ENCODE results near the gene HOXC11. TPM values are rescaled to one million over a fixed set of nuclear protein-coding genes. Genes with fewer than 3 reads are reported as not detected.

The HOXC11 gene
- total and polyA plus RNA-seq, 4 donors = 0.38 to 4.1 TPM; not detected in 2

DNA sequence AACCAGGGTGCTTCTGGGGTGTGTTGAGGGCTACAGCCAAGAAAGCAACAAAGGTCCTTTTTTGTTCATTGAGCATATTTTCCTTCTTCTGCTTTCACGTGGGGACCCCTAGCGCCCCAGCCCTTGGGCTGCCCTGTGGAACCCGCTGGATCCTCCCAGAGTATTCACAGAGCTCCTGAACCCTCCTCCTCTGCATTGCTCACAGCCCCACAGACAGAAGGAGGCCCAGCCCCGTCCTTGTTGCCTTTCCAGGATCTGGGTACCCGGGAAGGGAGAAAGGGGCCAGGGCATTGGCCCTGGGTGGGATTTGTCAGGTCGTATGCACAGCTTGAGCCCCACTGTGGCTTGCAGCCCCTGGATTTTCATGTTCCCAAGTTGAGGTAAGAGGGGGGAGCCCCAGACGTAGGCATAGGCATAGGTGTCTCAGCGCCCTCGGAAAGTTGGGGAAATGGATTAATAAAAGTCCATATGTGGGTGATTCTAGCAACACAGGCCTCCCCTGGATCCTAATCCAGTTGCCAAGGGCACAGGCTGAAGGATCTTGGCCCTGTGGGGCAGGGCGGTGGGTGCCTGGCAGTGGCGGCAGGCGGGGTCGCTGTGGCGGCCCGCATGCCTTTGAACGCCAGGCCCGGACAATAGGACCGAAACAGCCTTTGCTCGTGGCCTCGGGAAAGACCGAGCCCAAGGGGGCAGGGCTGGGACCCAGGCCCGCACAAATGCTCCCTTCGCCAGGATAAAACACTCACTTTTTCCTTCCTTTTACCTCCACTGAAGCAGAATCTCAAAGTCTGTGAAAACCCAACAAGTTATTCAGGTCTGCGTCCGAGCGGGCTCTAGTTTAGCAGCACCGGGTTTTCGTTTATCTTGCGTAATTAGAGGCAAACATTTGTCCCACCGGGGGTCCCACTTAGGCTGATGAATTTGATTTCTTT, 9.0 kb downstream of the HOXC11 start:
- 54% methylated on average over 30 of the region's 30 CpGs for WGBS, 2 donors
- Histone ChIP-seq H3K4me3 (ENCODE audit: low read length in 2 of 2) (no peak overlapping the region), H3K27me3 (ENCODE audit: control insufficient read depth in 1 of 2, insufficient read depth in 2 of 2, low read length in 1 of 2) (peaks cover 0 to 3% of the 10 kb centered on the region in 2 donors), H3K9me3 (ENCODE audit: control insufficient read depth, low read length) (no peaks in the 10 kb centered on the region), H3K36me3 (ENCODE audit: control insufficient read depth in 1 of 2, insufficient read depth in 2 of 2, low read length in 1 of 2) (no peaks in the 10 kb centered on the region), H3K4me1 (ENCODE audit: control insufficient read depth in 1 of 2, insufficient read depth in 2 of 2, low read length in 2 of 2) (no peaks in the 10 kb centered on the region), H3K27ac (ENCODE audit: low read depth in 1 of 2, low read length in 2 of 2) (no peak overlapping the region)
- DNase-seq (no peak), ATAC-seq (ENCODE audit: low FRiP score) (no peak)
- intact Hi-C loops (cut with DNase I) = loop anchor here in 1 of 2 donors (5.0 kb wide), 1 partner anchor 220 kb away; no protein-coding TSS in a partner anchor

DNA sequence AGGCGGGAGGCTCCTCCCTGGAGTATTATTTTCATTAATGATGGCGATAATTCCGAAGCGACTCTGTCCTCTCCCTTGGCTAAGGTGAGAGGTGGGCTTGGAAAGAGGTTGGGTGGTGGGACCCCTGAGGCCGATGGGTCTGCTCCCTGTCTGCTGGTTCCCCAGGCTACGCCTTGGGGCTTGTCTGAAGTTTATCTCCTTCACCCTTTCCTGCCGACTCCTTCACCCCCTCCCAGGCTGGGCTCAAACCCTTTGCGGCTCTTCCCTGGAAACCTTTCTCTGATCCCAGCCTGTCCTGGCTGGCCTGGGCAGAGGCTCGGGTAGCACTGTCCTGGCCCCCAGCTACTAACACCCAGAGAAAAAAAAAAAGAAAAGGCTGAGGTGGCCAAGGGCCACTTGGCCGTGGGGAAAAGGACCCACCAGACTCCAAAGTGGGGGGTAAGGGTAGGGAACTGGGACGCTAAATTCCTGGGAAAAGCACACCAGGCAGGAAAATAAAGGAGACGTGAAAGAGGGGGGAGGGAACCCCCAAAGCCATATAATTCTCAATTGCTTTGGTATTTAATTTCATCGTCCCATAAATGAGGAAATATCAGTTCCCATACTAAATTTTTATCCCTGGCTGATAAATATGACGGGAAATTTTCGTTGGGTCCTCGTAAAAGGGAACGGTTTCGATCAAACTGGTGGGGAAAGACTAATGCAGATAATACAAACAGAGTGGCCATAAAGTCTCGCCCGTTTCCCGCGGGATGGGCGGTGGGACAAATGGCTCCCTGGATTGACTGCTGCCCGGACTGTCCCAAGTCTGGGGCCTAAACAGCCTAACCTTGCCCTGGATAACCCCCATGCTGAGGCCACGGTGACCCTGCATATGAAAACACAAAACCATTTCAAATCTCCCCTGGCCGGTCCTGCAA, 10.0 kb downstream of the HOXC11 start:
- WGBS, 2 donors = 23 to 25% methylated on average over 26 of the region's 26 CpGs
- ATAC-seq (ENCODE audit: low FRiP score) (no peak), DNase-seq (no peak)
- Histone ChIP-seq H3K4me1 (ENCODE audit: control insufficient read depth in 1 of 2, insufficient read depth in 2 of 2, low read length in 2 of 2) (no peaks in the 10 kb centered on the region), H3K36me3 (ENCODE audit: control insufficient read depth in 1 of 2, insufficient read depth in 2 of 2, low read length in 1 of 2) (no peaks in the 10 kb centered on the region), H3K9me3 (ENCODE audit: control insufficient read depth, low read length) (no peaks in the 10 kb centered on the region), H3K4me3 (ENCODE audit: low read length in 2 of 2) (no peak overlapping the region), H3K27me3 (ENCODE audit: control insufficient read depth in 1 of 2, insufficient read depth in 2 of 2, low read length in 1 of 2) (peaks cover 0 to 3% of the 10 kb centered on the region in 2 donors), H3K27ac (ENCODE audit: low read depth in 1 of 2, low read length in 2 of 2) (no peak overlapping the region)
- intact Hi-C loops (cut with DNase I) = loop anchor here in 1 of 2 donors (5.0 kb wide), 1 partner anchor 219 kb away; no protein-coding TSS in a partner anchor

GRCh38 chr12:53983568-53983949, 10.6 kb downstream of the HOXC11 start:
- no peaks in the 10 kb centered on the region for H3K4me1 ChIP-seq (ENCODE audit: control insufficient read depth in 1 of 2, insufficient read depth in 2 of 2, low read length in 2 of 2)
- DNase-seq = no peak
- peaks cover 0 to 3% of the 10 kb centered on the region in 2 donors for H3K27me3 ChIP-seq (ENCODE audit: control insufficient read depth in 1 of 2, insufficient read depth in 2 of 2, low read length in 1 of 2)
- intact Hi-C loops (cut with DNase I) = loop anchor here in 1 of 2 donors (5.0 kb wide), 1 partner anchor 219 kb away; no protein-coding TSS in a partner anchor
- H3K36me3 ChIP-seq (ENCODE audit: control insufficient read depth in 1 of 2, insufficient read depth in 2 of 2, low read length in 1 of 2) = no peaks in the 10 kb centered on the region
- no peak overlapping the region for H3K4me3 ChIP-seq (ENCODE audit: low read length in 2 of 2)
- 16 to 21% methylated on average over 17 of the region's 17 CpGs for WGBS, 2 donors
- no peak overlapping the region for H3K27ac ChIP-seq (ENCODE audit: low read depth in 1 of 2, low read length in 2 of 2)
- no peaks in the 10 kb centered on the region for H3K9me3 ChIP-seq (ENCODE audit: control insufficient read depth, low read length)
- no peak for ATAC-seq (ENCODE audit: low FRiP score)

DNA sequence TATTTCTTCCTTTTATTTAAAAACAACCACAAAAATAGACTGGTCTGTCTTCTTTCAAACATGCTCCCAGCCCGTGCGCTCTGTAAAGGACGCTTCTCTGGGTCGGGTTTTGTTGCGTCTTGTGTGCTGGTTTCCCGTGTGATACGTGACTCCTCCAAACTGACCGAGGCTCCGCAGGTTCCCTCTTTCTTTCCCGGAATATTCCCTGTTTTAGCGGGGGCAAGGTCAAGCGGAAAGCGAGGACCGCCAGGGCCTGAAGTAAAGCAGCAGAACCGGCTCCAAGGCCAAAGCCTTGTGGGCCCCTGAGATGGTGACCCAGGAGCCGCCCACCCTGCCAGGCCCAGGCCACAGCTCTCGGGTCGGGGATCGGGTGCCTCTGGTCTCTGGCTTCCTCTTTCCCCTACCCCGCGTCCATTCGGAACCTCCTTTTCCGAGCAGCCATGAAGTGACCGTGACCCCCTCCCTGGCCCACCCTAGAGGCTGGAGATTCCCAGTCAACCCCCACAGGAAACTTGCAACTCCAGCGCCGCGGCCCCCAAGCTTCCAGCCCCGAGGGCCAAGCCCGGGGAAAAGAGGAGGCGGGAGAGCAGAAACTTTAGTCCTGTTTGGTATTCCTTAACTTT, 11.1 kb downstream of the HOXC11 start:
- peak in 1 of 2 donors; percentile 73 for DNase-seq
- Histone ChIP-seq H3K4me1 (ENCODE audit: control insufficient read depth in 1 of 2, insufficient read depth in 2 of 2, low read length in 2 of 2) (no peaks in the 10 kb centered on the region), H3K36me3 (ENCODE audit: control insufficient read depth in 1 of 2, insufficient read depth in 2 of 2, low read length in 1 of 2) (no peaks in the 10 kb centered on the region), H3K4me3 (ENCODE audit: low read length in 2 of 2) (no peak overlapping the region), H3K27ac (ENCODE audit: low read depth in 1 of 2, low read length in 2 of 2) (no peak overlapping the region), H3K9me3 (ENCODE audit: control insufficient read depth, low read length) (no peaks in the 10 kb centered on the region), H3K27me3 (ENCODE audit: control insufficient read depth in 1 of 2, insufficient read depth in 2 of 2, low read length in 1 of 2) (peaks cover 0 to 3% of the 10 kb centered on the region in 2 donors)
- intact Hi-C loops (cut with DNase I) = loop anchor here in 1 of 2 donors (5.0 kb wide), 1 partner anchor 218 kb away; no protein-coding TSS in a partner anchor
- ATAC-seq (ENCODE audit: low FRiP score) = no peak
- WGBS, 2 donors = 19 to 21% methylated on average over 30 of the region's 30 CpGs

- H3K4me1 ChIP-seq (ENCODE audit: control insufficient read depth in 1 of 2, insufficient read depth in 2 of 2, low read length in 2 of 2) = no peaks in the 10 kb centered on the region
- H3K9me3 ChIP-seq (ENCODE audit: control insufficient read depth, low read length) = no peaks in the 10 kb centered on the region
- H3K27me3 ChIP-seq (ENCODE audit: control insufficient read depth in 1 of 2, insufficient read depth in 2 of 2, low read length in 1 of 2) = no peaks in the 10 kb centered on the region
- no peak within 1 kb of the TSS for H3K27ac ChIP-seq (ENCODE audit: low read depth in 1 of 2, low read length in 2 of 2)
- no peaks in the 10 kb centered on the region for H3K36me3 ChIP-seq (ENCODE audit: control insufficient read depth in 1 of 2, insufficient read depth in 2 of 2, low read length in 1 of 2)
- DNase-seq (peak; percentile 93 to 99), ATAC-seq (ENCODE audit: low FRiP score) (peak; percentile 88)
- WGBS, 2 donors = 2 to 5% methylated on average over 51 to 55 of the region's 55 CpGs
- intact Hi-C loops (cut with DNase I) = loop anchor here (5.0 kb wide), 2 partner anchors 217 to 222 kb away; no protein-coding TSS in a partner anchor
- H3K4me3 ChIP-seq (ENCODE audit: low read length in 2 of 2) = no peak within 1 kb of the TSS
Measured at GRCh38 chr12:53984901-53985691, 12.2 kb downstream of the HOXC11 start, which contains the start of gene HOXC10. HOXC10 (plus strand) TSS chr12:53985146; CDS start chr12:53985260, 114 bp downstream.

DNA sequence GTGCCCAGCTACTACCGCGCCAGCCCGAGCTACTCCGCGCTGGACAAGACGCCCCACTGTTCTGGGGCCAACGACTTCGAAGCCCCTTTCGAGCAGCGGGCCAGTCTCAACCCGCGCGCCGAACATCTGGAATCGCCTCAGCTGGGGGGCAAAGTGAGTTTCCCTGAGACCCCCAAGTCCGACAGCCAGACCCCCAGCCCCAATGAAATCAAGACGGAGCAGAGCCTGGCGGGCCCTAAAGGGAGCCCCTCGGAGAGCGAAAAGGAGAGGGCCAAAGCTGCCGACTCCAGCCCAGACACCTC, 12.7 kb downstream of the HOXC11 start:
- Histone ChIP-seq H3K9me3 (ENCODE audit: control insufficient read depth, low read length) (no peaks in the 10 kb centered on the region), H3K27ac (ENCODE audit: low read depth in 1 of 2, low read length in 2 of 2) (no peak overlapping the region), H3K27me3 (ENCODE audit: control insufficient read depth in 1 of 2, insufficient read depth in 2 of 2, low read length in 1 of 2) (peaks cover 0 to 2% of the 10 kb centered on the region in 2 donors), H3K36me3 (ENCODE audit: control insufficient read depth in 1 of 2, insufficient read depth in 2 of 2, low read length in 1 of 2) (no peaks in the 10 kb centered on the region), H3K4me3 (ENCODE audit: low read length in 2 of 2) (no peak overlapping the region), H3K4me1 (ENCODE audit: control insufficient read depth in 1 of 2, insufficient read depth in 2 of 2, low read length in 2 of 2) (no peaks in the 10 kb centered on the region)
- DNase-seq (no peak), ATAC-seq (ENCODE audit: low FRiP score) (no peak)
- intact Hi-C loops (cut with DNase I) = loop anchor here in 1 of 2 donors (5.0 kb wide), 1 partner anchor 222 kb away; no protein-coding TSS in a partner anchor
- 7 to 9% methylated on average over 21 of the region's 21 CpGs for WGBS, 2 donors

GRCh38 chr12:53985994-53986685, 13.2 kb downstream of the HOXC11 start:
- Histone ChIP-seq H3K27ac (ENCODE audit: low read depth in 1 of 2, low read length in 2 of 2) (no peak overlapping the region), H3K4me3 (ENCODE audit: low read length in 2 of 2) (no peak overlapping the region), H3K4me1 (ENCODE audit: control insufficient read depth in 1 of 2, insufficient read depth in 2 of 2, low read length in 2 of 2) (no peaks in the 10 kb centered on the region), H3K36me3 (ENCODE audit: control insufficient read depth in 1 of 2, insufficient read depth in 2 of 2, low read length in 1 of 2) (no peaks in the 10 kb centered on the region), H3K27me3 (ENCODE audit: control insufficient read depth in 1 of 2, insufficient read depth in 2 of 2, low read length in 1 of 2) (peaks cover 0 to 4% of the 10 kb centered on the region in 2 donors), H3K9me3 (ENCODE audit: control insufficient read depth, low read length) (no peaks in the 10 kb centered on the region)
- DNase-seq = peak in 1 of 2 donors; percentile 81
- WGBS, 2 donors = 6 to 8% methylated on average over 47 to 50 of the region's 50 CpGs
- intact Hi-C loops (cut with DNase I) = loop anchor here in 1 of 2 donors (5.0 kb wide), 1 partner anchor 221 kb away; no protein-coding TSS in a partner anchor
- peak; percentile 34 for ATAC-seq (ENCODE audit: low FRiP score)
